Lower leg skin (tissue), 3 donors: ENCODE data around the gene ZNF385D.
"Not testable (repeated sequence)": the region's sequence is repeated elsewhere in the genome, so short reads cannot be mapped to it uniquely, and the experiment has no call there.

Source experiments
- POLR2A ChIP-seq, 2 donors: fragments of 450-650 bp; IDR thresholded peaks; one replicate each; pipeline ENCODE4 v1.6.1; 2016 to 2017; ENCODE audit warnings: antibody characterized with exemption in 2 of 2, mild to moderate bottlenecking in 1 of 2, moderate library complexity in 1 of 2
- TF ChIP-seq, protein P1 (sequence below), 3 donors: fragments of 450-650 bp; IDR thresholded peaks; one replicate each; pipeline ENCODE4 v1.5.1; 2016; ENCODE audit warnings: antibody characterized with exemption in 3 of 3, mild to moderate bottlenecking in 3 of 3, moderate library complexity in 2 of 3

DNA sequence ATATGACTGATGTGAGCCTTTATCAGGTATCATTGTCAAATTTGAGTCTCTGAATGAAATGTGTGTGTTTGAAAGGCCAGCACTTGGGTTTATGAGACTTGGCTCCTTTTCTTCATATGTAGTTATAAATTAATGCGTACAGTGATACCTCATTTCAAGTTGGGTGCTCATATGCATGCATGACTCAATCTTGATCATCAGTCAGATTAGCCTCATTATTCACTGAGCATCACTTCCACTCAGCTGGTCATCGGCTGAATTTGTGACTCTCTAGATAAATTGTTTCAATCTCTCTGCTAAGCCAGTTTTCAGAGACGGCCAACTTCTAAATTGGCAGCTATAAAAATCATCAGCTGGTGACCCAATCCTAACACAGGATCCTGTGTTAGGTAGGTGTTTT is 260.3 kb downstream of the ZNF385D start:
- TF ChIP-seq, protein P1, sequence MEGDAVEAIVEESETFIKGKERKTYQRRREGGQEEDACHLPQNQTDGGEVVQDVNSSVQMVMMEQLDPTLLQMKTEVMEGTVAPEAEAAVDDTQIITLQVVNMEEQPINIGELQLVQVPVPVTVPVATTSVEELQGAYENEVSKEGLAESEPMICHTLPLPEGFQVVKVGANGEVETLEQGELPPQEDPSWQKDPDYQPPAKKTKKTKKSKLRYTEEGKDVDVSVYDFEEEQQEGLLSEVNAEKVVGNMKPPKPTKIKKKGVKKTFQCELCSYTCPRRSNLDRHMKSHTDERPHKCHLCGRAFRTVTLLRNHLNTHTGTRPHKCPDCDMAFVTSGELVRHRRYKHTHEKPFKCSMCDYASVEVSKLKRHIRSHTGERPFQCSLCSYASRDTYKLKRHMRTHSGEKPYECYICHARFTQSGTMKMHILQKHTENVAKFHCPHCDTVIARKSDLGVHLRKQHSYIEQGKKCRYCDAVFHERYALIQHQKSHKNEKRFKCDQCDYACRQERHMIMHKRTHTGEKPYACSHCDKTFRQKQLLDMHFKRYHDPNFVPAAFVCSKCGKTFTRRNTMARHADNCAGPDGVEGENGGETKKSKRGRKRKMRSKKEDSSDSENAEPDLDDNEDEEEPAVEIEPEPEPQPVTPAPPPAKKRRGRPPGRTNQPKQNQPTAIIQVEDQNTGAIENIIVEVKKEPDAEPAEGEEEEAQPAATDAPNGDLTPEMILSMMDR (IDR thresholded peaks at IDR 0.05) = not testable (repeated sequence)
- not testable (repeated sequence) for TF ChIP-seq POLR2A (IDR thresholded peaks at IDR 0.05)
